ENCODE results near the gene TRIM68.

TRIM68 gene

GRCh38 chr11:4551346-4551979 lies 56.6 kb downstream of the TRIM68 start:
- H3K36me3 ChIP-seq (ENCODE audit: control insufficient read depth, insufficient read depth, low read length), result no peaks in the 10 kb centered on the region
- H3K9ac ChIP-seq (ENCODE audit: low read depth, low read length), result no peak overlapping the region
- no peak overlapping the region for H3K4me3 ChIP-seq (ENCODE audit: low read depth, low read length)
- no peaks in the 10 kb centered on the region for H3K4me1 ChIP-seq (ENCODE audit: control insufficient read depth, insufficient read depth, low read length)
- H3K27me3 ChIP-seq (ENCODE audit: control insufficient read depth, insufficient read depth, low read length), result no peaks in the 10 kb centered on the region
- H3K27ac ChIP-seq (ENCODE audit: low read depth, low read length), result no peak overlapping the region
- peaks cover 3% of the 10 kb centered on the region; the same call in 1 of the 2 replicates for H3K9me3 ChIP-seq (ENCODE audit: control insufficient read depth, insufficient read depth, low read length)

All from HUES48 (cell line).